DMS 273 (cell line): ENCODE data around the gene MAFB.
A peak's percentile ranks its signal among the peaks of the same experiment; 100 is the strongest.

Source experiments
- DNase-seq: peaks from one replicate; lab custom pipeline; 2025; ENCODE audit not compliant: unreplicated experiment; lab: John Stamatoyannopoulos, UW

The MAFB gene

DNA sequence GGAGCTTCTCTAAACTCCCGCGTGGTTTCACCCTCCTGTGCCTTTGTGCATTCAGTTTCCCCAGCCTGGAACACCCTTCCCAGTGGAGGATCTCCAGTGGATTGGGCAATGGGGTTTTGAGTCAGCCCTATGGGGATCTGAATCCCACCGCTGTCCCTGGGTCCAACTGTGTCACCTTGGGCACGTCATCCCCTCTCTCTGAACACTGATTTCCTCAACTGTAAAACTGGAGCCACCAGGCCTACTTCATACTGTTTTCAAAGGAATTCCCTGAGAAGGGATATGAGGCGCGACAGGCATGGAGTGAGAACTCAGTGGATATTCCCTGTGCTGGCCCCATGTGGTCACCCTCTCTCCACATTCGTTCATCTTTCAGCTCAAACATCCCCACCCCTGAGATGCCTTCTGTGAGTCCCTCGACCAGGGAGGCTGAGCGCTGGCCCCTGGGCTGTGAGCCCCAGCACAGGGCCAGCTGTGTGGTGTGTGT lies 25.7 kb downstream of the MAFB start:
- no peak for DNase-seq

DNA sequence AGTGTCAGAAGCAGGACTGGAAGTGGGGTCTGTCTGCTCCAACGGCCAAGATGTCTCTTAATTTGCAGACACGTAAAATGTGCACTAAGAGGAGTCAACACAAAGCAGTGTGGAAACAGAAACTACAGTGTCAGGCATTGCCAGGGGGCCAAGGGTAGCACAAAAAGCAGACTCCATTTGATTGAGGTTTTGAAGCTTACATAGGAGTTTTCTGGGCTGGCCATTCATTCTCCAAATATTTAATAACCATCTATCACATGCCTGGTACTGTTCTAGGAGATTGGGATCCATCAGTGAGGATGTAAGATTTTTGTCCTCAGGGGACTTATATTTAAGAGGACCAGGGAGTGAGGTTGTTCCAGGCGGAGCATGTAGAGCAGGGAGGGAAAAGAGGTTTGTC lies 29.5 kb downstream of the MAFB start:
- DNase-seq: no peak

DNA sequence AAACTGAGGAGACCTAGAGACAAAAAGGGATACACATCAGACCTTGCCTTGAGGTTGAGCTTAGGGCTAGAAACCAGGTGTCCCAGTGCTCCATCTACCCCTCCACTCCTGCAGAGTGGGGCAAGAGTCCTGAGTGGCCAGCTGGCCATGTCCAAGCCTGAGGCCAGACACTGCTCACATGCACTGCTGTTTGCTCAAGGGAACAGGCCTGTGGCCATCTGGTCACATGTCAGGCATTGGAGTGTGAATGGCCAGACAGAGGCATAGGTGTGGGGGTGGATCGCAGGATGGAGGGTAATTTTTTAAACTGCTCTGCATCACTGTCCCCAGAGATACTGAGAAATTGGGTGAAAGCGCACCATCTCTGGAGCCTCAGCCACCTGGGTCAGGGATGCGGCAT lies 30.5 kb downstream of the MAFB start:
- no peak for DNase-seq

DNA sequence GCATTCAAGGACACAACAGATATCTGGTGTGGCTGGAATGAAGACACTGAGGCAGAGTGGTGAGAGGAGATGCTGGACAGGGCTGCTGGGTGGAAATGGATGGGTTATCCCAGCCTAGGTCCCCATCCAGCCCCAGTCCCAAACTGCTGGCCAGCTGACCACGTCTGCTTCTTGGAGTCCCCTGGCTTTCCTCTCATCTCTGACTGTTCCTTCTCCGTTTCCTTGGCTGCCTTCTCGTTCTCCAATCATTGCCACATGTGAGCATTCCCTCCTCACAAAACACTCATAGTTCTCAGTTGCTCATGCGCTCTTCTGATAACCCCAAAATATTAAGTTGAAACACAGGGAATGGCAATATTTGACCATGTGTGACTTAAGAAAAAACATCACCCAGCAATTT lies 31.5 kb downstream of the MAFB start:
- DNase-seq: no peak

DNA sequence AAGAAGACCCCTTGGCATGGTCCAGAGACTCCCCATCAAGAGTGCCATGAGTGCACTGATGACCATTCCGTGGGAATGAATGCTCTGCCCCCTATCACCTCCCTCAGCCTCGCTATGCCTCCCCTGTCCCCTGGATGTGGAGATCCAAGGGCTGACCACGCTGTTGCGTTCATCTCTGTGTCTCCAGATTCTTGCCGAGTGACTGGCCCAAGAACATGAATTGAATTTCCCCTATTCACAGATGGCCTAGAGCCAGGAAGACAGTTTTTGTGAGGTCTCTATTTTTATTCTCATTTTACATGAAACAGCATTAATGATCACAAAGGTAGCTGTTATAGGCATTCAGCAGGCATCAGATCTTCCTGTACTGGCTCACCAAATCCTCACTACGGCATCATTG lies 33.6 kb downstream of the MAFB start:
- no peak for DNase-seq

DNA sequence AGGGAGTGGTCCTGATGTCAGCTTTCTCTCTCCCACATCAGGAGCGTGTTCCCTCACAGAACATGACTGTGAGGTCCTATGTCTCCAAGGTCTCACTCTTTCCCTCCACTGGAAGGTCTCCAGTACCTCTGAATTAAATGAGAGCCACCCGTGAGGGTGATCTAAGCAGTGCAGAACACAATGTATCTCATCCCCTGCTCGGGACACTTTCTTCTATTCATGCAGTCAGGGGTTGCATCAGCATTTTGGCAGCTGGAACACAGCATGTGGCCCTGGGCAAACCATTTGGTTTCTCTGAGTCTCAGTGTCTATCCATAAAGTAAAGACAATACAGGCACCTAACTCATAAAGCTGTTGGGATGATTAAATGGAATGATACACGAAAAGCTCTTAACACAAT lies 34.2 kb downstream of the MAFB start:
- DNase-seq: peak; percentile 51

DNA sequence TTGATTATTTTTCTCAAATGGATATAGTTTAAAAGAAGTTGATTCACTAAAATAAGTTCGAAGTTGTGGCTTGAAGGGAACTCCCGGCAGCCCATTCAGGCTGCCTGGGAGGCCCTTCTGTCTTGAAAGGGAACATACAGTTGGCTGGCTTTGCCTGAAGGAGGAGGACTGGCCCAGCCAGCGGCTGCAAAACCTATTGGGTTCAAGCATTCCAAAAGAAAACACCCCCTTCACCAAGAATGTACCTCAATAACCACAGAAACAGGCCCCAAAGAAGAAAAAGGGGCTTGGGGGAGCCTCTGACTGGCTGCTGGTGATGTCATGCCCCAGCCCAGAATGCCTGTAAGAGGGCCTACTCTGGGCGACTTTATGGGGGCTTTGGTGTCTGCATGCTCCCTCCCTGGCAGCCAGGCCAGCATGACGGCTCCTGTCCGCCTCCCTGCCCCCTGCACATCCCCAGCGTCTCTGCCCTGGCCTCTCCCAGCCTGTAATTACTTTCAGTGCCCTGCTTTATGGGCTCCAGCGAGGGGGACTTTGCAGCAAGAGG lies 36.5 kb downstream of the MAFB start:
- no peak for DNase-seq

DNA sequence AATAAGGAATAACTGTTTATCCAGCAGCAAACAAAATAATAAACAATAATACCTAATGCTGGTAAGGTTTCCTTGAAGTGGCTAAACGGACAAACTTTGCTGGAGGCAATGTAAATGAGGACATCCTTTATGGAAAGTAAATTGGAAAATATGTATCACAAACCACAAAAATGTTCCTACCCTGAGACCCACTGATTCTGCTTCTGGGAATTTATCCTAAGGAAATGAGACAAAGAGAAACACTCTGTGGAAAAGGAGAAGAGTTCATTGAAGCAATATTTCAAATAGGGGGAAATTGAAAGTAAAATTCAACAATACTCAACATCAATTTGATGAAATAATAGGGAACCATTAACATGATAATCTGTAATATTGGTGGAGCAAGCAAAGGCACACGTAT lies 37.9 kb downstream of the MAFB start:
- no peak for DNase-seq

DNA sequence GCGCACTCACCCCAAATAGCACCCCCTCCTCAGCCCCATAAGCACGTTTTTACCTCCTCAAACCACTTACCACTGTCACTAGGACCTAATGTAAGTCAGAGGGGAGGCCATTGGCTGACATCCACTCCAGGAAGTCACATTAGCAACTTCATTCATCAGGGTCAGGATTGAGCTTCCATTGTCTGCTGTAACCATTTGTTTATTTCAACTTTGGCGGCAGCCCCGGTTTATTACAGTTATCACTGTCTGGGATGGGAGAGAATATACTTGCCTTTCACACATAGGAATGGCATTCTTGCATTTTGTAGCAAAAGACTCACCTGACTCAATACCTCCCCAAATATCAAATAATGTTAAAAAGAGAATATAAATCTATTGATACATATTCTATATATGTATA lies 38.3 kb downstream of the MAFB start:
- DNase-seq: no peak

DNA sequence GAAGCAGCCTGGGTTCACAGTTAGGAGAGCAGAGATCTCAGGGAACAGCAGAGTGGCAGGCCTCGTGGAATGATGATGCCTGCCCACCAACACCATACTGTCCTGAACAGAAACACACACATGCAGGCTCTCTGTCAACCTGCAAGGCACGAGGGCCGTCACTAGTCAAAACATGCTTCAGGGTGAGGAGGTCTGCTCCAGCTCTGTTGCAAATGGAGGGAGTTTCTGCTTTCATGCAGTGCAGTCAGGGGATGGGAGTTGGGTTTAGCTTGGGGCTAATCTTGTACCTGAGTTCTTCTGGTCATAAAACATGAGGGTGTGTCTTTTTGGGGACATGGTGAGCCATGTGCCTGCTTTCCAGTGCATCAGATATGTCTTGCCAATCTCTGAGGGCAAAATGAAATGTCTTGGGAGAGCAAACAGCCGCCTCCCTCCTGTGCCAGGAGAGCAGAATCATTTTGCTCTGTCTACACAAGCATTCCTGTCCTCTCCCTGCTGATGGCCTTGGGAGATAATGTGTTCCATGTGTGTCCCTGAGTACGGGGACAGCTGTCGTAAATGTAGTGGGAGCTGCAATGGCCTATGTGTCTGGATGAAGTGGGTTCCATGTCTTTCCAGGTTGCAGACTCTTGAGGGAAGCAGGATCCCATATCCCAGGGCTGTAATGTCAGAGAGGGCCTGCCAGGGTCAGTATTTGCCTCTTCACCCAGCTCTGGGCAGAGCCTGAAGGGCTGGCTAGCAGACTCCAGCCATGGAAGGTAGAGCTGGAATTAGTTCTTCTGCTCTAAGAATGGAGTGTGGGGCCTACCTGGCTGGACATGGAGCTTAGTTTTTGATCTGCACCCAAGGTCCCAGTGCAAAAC lies 40.6 kb downstream of the MAFB start:
- DNase-seq: no peak

DNA sequence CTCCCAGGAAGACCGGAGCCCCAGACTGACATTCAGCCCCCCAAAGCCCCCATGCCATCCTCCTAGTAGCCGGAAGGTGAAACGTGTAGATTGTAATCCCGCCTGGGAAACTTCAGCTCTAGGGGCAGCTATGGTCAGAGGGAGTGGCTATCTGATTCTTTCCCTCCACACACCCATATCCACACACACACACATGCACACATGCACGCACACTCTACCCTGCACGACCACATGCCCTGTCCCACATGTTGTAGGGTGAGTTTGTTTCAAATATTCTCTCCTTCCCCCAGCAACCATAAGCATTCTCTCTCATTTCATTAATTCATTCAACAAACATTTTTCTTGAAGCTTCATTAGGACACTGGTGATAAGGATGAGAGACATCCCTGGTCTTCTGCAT lies 42.2 kb downstream of the MAFB start:
- DNase-seq: no peak

DNA sequence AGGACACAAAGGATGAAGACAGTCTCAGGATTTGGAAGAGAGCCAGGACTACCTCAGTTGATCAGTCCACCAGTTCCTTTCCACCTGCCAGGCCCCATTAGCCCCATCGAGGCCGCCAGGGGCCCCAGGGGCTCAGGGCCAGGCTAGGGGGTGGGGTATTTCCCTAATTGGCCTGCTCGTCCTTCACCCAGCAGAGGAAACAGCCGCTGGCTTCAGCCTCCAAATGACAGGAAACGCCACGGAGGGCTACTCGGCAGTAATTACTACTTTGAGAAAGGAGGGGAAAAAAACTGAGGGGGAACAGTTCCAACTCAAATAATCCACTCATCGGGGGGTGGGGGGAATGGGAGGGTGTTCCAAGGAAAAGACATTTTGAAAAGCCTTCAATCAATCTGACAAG lies 42.7 kb downstream of the MAFB start:
- DNase-seq: no peak

DNA sequence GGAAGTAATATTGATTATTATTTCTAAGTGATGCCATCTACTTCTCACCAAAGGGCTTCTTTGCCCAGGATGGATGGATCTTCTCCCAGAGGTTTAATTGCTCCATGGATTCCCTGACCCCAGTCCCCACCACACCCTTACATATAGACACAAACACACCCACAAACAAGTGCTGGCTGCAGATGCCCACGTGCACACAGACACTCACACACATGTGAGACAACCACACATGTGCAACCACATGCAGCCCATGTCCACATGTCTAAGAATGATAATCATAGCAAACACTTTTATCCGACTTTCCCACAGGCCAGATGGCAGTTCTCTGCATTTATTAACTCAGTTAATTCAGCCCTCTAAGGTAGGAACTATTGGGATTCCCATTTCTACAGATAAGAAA lies 44.2 kb downstream of the MAFB start:
- no peak for DNase-seq

DNA sequence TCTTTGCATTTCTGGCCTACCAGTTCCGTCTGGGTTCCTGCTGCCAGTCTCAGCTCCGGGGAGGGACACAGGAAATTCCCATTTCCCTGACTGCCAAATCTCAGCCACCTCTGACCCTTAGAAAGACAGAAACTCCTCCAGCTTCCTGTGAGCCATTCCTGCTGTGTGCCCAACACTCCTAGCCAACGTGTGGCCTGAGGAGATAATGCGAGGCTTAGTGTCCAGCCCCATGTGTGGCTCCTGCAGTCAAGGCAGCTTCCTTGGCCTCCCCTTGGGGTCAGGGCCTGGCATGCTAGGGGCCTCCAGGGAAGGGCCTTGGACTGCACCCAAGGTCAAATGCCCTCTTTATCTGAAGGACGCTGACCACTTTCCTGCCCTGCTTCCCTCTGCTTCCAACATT lies 45.1 kb downstream of the MAFB start:
- no peak for DNase-seq

DNA sequence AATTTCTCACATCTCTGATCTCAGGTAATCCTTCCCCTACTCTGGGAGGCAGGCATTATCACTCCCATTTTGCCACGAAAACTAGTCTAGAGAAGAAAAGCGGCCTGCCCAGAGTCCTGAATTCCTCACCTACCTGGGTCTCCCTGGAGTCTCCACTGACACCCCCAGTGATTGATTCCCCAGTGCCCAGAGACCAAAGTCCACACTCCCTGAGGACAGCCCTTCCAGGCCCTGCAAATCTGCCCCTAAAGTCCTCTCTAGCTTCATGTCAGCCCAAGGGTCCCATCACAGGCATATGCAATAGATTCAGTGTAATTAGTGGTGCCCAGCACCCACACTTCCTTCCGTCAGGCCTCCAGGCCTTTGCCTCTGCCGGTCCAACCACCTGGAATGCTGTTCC lies 47.2 kb downstream of the MAFB start:
- no peak for DNase-seq

DNA sequence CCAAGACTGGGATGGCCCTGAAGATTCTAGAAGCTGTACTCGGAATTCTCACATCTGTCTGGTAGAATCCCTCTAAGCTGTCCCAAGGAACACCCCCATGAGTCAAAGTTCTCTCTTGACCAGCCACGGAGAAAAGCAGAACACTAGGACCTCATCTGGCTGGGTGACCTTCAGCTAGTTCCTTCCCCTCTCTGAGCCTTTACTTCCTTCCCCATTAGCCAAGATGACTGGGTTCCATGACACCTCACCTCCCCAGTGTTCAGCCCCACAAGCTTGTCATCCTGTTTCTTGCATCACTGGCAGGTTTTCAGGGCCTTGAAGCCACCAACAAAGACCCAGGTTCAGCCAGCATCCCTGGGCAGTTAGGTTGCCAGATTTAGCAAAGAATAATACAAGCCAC lies 47.8 kb downstream of the MAFB start:
- DNase-seq: no peak

DNA sequence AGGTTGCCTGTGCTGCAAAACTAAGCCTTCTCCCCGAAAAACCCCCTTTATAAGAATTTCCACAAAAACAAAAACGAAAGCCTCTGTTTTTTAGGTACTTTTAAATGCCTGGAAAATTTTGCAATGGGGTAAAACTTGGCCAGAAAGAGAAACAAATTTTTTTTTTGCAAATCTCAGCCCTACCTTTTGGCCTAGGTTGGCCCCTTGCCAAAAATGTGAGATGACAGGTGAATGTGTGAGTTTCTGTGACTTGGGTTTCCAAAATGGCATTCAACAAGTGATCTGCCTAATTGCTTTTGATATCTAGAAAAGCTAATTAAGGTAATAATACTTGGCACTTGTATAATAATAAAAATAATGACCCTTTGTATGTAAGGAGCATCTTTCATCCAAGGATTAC lies 48.4 kb downstream of the MAFB start:
- no peak for DNase-seq

DNA sequence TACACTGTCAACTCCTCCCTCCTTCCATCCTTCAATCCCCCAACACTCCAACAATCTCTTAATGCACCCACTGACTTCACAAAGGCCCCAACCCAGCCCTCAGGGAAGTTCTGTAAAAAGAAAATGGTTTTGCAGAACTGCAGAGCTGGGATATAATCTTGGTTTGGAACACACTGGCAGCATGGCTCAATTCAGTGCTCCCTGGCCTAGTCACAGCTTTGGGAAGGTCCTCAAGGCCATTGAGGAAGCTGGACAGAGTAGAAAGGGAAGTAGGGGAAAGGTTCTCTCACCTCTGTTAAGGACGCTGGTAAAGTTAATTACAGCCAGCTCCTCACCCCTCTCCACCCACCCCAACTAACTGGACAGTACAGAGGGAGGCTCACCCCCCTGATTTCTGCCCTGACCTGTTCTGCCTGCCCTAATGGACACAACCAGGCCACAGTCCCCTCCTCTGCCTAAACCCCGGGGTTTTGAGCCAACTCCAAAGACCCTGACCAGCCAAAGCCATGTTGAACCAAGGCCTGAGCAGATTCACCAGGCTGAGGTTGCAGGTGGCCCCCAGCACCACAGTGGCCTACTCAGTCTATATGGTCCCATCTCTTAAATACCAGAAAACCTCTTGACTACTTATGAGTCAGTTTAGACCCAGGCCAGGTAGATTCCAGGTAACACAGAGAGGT lies 49.2 kb downstream of the MAFB start:
- no peak for DNase-seq

DNA sequence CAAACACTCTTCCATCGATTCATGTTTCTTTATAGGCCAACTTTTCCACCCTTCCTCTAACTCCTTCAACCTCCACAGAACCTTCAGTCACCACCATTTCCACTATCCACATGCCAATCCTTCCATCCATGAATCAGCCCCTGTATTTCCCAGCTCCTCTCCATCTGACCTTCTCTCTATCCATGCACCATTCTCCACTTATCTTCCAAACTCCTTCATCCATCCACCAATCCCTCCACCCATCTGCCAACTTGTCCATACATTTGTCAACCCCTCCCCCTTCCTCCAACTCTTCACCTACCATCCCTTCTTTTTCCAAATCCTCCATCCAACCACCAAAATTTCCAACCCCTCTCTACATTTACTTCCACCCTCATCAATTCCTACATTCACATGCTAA lies 49.9 kb downstream of the MAFB start:
- DNase-seq: no peak

DNA sequence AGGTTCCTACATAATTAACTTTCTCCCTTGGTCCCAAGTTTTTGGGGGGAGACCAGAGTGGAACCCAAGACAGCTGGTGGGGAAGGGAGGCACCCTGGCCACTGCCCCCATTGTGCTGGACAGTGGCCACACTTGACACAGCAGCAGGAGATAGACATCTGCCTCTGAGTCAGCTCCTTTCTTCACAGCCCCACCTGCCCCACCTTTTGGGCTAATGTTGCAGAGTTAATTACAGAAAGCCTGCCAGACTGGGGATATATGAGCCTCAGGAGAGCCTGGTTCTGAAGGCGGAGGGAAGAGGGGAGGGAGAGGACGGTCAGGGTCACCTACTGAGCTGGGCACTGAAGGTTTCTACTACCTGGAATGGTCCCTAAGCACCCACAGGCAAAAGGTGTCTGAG lies 50.6 kb downstream of the MAFB start:
- peak; percentile 32 for DNase-seq

DNA sequence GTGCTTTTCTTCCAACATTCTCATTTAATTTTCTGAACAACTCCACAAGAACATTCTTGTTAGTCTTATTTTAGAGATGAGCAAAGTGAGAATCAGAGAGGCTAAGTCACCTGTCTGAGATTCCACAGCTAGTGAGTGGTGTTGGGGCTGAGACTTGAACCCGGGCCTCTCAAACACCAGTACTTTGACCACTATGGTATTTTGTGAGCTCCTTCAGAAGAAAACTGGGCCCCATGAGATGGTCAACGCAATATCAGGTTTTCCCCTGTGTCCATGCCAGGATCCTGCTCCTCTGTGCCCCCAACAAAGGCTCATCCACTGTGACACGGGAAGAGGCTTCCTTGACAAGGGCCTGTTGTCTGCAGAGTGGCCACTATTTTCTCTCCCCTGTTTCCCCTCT lies 51.9 kb downstream of the MAFB start:
- no peak for DNase-seq

DNA sequence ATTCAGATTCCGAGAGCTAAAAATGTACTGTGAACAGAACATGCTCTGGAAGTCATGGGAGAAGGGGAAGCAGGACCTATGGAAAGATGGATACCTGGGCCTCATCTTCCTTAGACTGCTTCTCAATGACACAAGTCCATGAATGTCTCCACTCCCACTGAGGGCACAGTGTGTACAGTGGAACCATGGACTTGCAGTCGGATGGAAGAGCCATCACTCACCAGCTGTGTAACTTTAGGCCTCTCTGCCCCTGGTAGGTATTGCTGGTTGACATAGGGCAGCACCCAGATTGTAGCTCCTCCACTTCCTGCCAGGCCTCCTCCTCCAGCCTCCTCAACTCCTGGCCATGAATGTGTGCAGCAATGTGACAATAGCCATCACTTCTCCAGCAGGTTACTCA lies 52.5 kb downstream of the MAFB start:
- DNase-seq: no peak
